Trophoblast cell (in vitro differentiated cells and primary cell): ENCODE results near the gene MYO7A.

Source experiments
- DNase-seq, 2 donors: peaks; one replicate each; pipeline ENCODE4 v3.0.0-alpha.2; 2016
- H2AFZ ChIP-seq: 2 replicates; pipeline ENCODE4 v1.6.1; 2013; ENCODE audit warnings: low read length, moderate library complexity, mild to moderate bottlenecking; ENCODE audit not compliant: insufficient read depth, poor library complexity
- H2AK5ac ChIP-seq: 2 replicates; pipeline ENCODE4 v1.6.1; 2013; ENCODE audit warnings: mild to moderate bottlenecking, low read length
- H2BK120ac ChIP-seq: 2 replicates; pipeline ENCODE4 v1.6.1; 2013; ENCODE audit warnings: low read length, mild to moderate bottlenecking, moderate library complexity; ENCODE audit not compliant: insufficient read depth, poor library complexity
- H2BK12ac ChIP-seq: 2 replicates; pipeline ENCODE4 v1.6.1; 2013; ENCODE audit warnings: mild to moderate bottlenecking, low read length, moderate library complexity
- H2BK5ac ChIP-seq: 2 replicates; pipeline ENCODE4 v1.6.1; 2013; ENCODE audit warnings: low read length, low read depth, moderate library complexity, mild to moderate bottlenecking; ENCODE audit not compliant: poor library complexity
- H3K14ac ChIP-seq: 2 replicates; pipeline ENCODE4 v1.6.1; 2013; ENCODE audit warnings: mild to moderate bottlenecking, low read length
- H3K18ac ChIP-seq: 2 replicates; pipeline ENCODE4 v1.6.1; 2013; ENCODE audit warnings: mild to moderate bottlenecking, low read length
- H3K23ac ChIP-seq: 2 replicates; pipeline ENCODE4 v1.6.1; 2013; ENCODE audit warnings: low read length
- H3K27ac ChIP-seq: 2 replicates; pipeline ENCODE4 v1.5.1; 2013; ENCODE audit warnings: low read depth, mild to moderate bottlenecking, inconsistent platforms, low read length, moderate library complexity
- H3K27me3 ChIP-seq: 2 replicates; pipeline ENCODE4 v1.6.1; 2013; ENCODE audit warnings: inconsistent platforms, mild to moderate bottlenecking, low read length, moderate library complexity; ENCODE audit not compliant: insufficient read depth
- H3K36me3 ChIP-seq, 2 experiments: 1 replicate in 1 of 2; 2 replicates in 1 of 2; pipeline ENCODE4 v1.6.1; 2013; ENCODE audit warnings: low read length in 2 of 2, mild to moderate bottlenecking in 2 of 2, moderate library complexity in 1 of 2; ENCODE audit not compliant: insufficient read depth in 2 of 2, control insufficient read depth in 1 of 2
- H3K4ac ChIP-seq: 2 replicates; pipeline ENCODE4 v1.6.1; 2013; ENCODE audit warnings: low read depth, mild to moderate bottlenecking, low read length, moderate library complexity
- H3K4me1 ChIP-seq, 2 experiments: 1 replicate in 1 of 2; 2 replicates in 1 of 2; pipeline ENCODE4 v1.6.1; 2013; ENCODE audit warnings: low read length in 2 of 2, mild to moderate bottlenecking in 2 of 2, moderate library complexity in 1 of 2; ENCODE audit not compliant: insufficient read depth in 2 of 2, control insufficient read depth in 1 of 2
- H3K4me2 ChIP-seq: 2 replicates; pipeline ENCODE4 v1.6.1; 2013; ENCODE audit warnings: inconsistent platforms, mild to moderate bottlenecking, low read length, moderate library complexity
- H3K4me3 ChIP-seq: 2 replicates; pipeline ENCODE4 v1.5.1; 2013; ENCODE audit warnings: mild to moderate bottlenecking, low read depth, low read length, inconsistent platforms
- H3K79me1 ChIP-seq: one replicate; pipeline ENCODE4 v1.6.1; 2013; ENCODE audit warnings: low read length
- H3K79me2 ChIP-seq: 2 replicates; pipeline ENCODE4 v1.6.1; 2013; ENCODE audit warnings: low read length, mild to moderate bottlenecking; ENCODE audit not compliant: control insufficient read depth, insufficient read depth, poor library complexity
- H3K9ac ChIP-seq: 2 replicates; pipeline ENCODE4 v1.6.1; 2013; ENCODE audit warnings: mild to moderate bottlenecking, low read length
- H3K9me3 ChIP-seq: 2 replicates; pipeline ENCODE4 v1.6.1; 2013; ENCODE audit warnings: low read depth, mild to moderate bottlenecking, control low read depth, inconsistent platforms, low read length; ENCODE audit not compliant: insufficient read depth
- H4K12ac ChIP-seq: 2 replicates; pipeline ENCODE4 v1.6.1; 2013; ENCODE audit warnings: low read depth, mild to moderate bottlenecking, low read length, moderate library complexity
- H4K8ac ChIP-seq: 2 replicates; pipeline ENCODE4 v1.6.1; 2013; ENCODE audit warnings: low read depth, mild to moderate bottlenecking, low read length, moderate library complexity
- H4K91ac ChIP-seq: one replicate; pipeline ENCODE4 v1.6.1; 2013; ENCODE audit warnings: low read depth, mild to moderate bottlenecking, low read length, moderate library complexity
- WGBS: extraction: QIAGEN DNeasy Blood & Tissue Kit; methylation state at CpG from one replicate; pipeline ENCODE4 v1.1.7; 2013; ENCODE audit warnings: missing lambda C conversion rate; ENCODE audit not compliant: insufficient read length, insufficient coverage; ENCODE audit errors: extremely low coverage; 5-methylcytosine and 5-hydroxymethylcytosine counted together

The MYO7A gene

GRCh38 chr11:77089004-77089545, 39.0 kb upstream of the MYO7A start:
- H3K9me3 ChIP-seq, result no peaks in the 10 kb centered on the region
- no peak overlapping the region for H3K27ac ChIP-seq
- H3K23ac ChIP-seq, result no peak overlapping the region
- DNase-seq, result no peak
- no peak overlapping the region for H2AK5ac ChIP-seq
- H2BK5ac ChIP-seq, result no peak overlapping the region
- H4K91ac ChIP-seq, result no peak overlapping the region
- WGBS, result no CpG with 5 or more reads among the region's 3 CpGs
- H3K79me2 ChIP-seq, result no peaks in the 10 kb centered on the region
- H3K36me3 ChIP-seq, result no peaks in the 10 kb centered on the region
- no peaks in the 10 kb centered on the region for H3K79me1 ChIP-seq
- no peak overlapping the region for H4K8ac ChIP-seq
- H2BK120ac ChIP-seq, result no peak overlapping the region
- peaks cover 12 to 14% of the 10 kb centered on the region in 2 experiments for H3K4me1 ChIP-seq
- H3K14ac ChIP-seq, result no peak overlapping the region
- no peaks in the 10 kb centered on the region for H3K27me3 ChIP-seq
- H2BK12ac ChIP-seq, result no peak overlapping the region
- no peak overlapping the region for H4K12ac ChIP-seq
- no peak overlapping the region for H3K4me2 ChIP-seq
- H3K4ac ChIP-seq, result no peak overlapping the region
- no peak overlapping the region for H2AFZ ChIP-seq
- no peak overlapping the region for H3K9ac ChIP-seq
- H3K4me3 ChIP-seq, result no peak overlapping the region
- H3K18ac ChIP-seq, result no peak overlapping the region

DNA sequence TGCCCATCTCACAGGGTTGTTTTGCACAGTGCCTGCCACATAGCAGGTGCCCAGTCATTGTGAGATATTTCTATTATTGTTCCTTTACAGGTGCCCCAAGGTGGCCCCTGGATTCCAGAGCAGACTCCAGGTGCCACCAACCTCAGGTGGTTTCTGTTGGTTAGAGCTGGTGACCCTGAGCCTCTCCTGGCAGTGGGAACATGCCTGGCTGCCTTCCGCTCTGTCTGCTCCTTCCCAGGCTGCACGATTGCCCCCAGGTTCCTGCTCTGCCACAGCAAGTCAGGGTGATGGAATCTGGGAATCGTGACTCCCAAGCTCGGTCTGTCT, 38.0 kb upstream of the MYO7A start:
- Histone ChIP-seq H4K12ac (no peak overlapping the region), H3K4me3 (no peak overlapping the region), H3K36me3 (no peaks in the 10 kb centered on the region), H3K14ac (no peak overlapping the region), H2BK12ac (no peak overlapping the region), H2BK120ac (no peak overlapping the region), H3K4me2 (no peak overlapping the region), H3K79me2 (no peaks in the 10 kb centered on the region), H3K79me1 (no peaks in the 10 kb centered on the region), H3K9ac (no peak overlapping the region), H3K27me3 (no peaks in the 10 kb centered on the region), H3K9me3 (no peaks in the 10 kb centered on the region), H4K8ac (no peak overlapping the region), H3K18ac (no peak overlapping the region), H3K4me1 (peaks cover 12 to 14% of the 10 kb centered on the region in 2 experiments), H3K23ac (no peak overlapping the region), H2AK5ac (no peak overlapping the region), H2BK5ac (no peak overlapping the region), H3K4ac (no peak overlapping the region), H4K91ac (no peak overlapping the region), H3K27ac (no peak overlapping the region), H2AFZ (no peak overlapping the region)
- no CpG with 5 or more reads among the region's 4 CpGs for WGBS
- DNase-seq, result no peak

- Histone ChIP-seq H3K4me1 (peaks cover 12 to 14% of the 10 kb centered on the region in 2 experiments), H2BK5ac (no peak overlapping the region), H3K14ac (no peak overlapping the region), H3K79me2 (no peaks in the 10 kb centered on the region), H2AFZ (no peak overlapping the region), H3K9ac (no peak overlapping the region), H3K23ac (no peak overlapping the region), H2BK12ac (no peak overlapping the region), H3K4me2 (no peak overlapping the region), H3K79me1 (no peaks in the 10 kb centered on the region), H3K27ac (no peak overlapping the region), H3K9me3 (no peaks in the 10 kb centered on the region), H4K12ac (no peak overlapping the region), H3K4me3 (no peak overlapping the region), H4K91ac (no peak overlapping the region), H3K18ac (no peak overlapping the region), H2AK5ac (no peak overlapping the region), H2BK120ac (no peak overlapping the region), H4K8ac (no peak overlapping the region), H3K4ac (no peak overlapping the region), H3K27me3 (no peaks in the 10 kb centered on the region), H3K36me3 (no peaks in the 10 kb centered on the region)
- no CpG with 5 or more reads among the region's 13 CpGs for WGBS
- DNase-seq, result no peak
Observed at GRCh38 chr11:77090373-77091111, 37.5 kb upstream of the MYO7A start.

DNA sequence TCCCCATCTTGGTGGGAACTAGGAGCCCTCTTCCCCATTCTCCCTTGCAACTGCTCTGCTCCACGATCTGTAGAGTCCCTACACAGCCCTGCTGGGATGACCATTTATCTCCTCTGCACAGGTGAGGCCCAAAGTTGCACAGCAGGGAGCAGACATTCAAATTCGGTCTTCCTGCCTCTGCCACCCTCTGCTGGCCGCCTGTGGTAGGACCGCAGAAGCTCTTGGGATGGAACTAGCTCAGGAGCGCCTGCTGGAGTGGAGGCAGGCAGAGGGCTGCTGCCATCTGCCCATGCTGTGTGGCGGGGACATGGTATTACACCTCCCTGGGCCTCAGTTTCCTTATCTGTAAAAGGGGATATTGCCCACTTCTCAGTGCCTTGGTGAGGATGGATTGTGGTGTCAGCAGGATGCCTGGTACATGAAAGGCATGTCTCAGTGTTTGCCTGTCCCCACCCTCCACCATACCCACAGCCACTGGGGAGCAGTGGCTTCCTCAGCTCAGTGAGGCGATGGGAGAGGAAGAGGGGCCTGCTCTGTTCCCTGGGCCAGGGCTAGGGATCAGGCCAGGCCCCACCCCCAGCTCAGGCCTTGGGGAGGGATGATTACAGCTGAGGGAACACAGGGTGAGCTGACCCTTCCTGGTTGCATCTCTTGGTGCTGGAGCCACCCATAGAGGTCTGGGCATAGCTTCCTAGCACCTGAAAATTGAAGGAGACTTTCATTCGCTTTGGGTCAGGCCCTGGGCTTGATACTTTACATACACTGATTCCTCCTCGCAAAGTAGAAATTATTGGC, 36.7 kb upstream of the MYO7A start:
- Histone ChIP-seq H3K79me2 (no peaks in the 10 kb centered on the region), H2AFZ (no peak overlapping the region), H3K18ac (no peak overlapping the region), H2BK12ac (no peak overlapping the region), H3K9ac (no peak overlapping the region), H4K12ac (no peak overlapping the region), H3K27me3 (no peaks in the 10 kb centered on the region), H2BK5ac (no peak overlapping the region), H3K23ac (no peak overlapping the region), H3K79me1 (no peaks in the 10 kb centered on the region), H3K36me3 (no peaks in the 10 kb centered on the region), H3K4me2 (no peak overlapping the region), H3K14ac (no peak overlapping the region), H3K27ac (no peak overlapping the region), H3K4me1 (peaks cover 12 to 14% of the 10 kb centered on the region in 2 experiments), H2BK120ac (no peak overlapping the region), H4K91ac (no peak overlapping the region), H3K4me3 (no peak overlapping the region), H4K8ac (no peak overlapping the region), H3K9me3 (no peaks in the 10 kb centered on the region), H3K4ac (no peak overlapping the region), H2AK5ac (no peak overlapping the region)
- DNase-seq, result peak; percentile 77 to 87
- no CpG with 5 or more reads among the region's 9 CpGs for WGBS
